Immature natural killer cell (primary cell): ENCODE results near the gene TNFAIP3. TPM values are rescaled to one million over a fixed set of nuclear protein-coding genes. Genes with fewer than 3 reads are reported as not detected.

Source experiments
- DNase-seq, 3 donors: peaks; one replicate each; pipeline ENCODE4 v3.0.0; 2022; ENCODE audit warnings: mixed read lengths in 1 of 3
- H3K27ac Mint-ChIP-seq, 6 donors: one replicate each; pipeline ENCODE4 v1.8.0; 2020; ENCODE audit warnings: mixed read lengths in 6 of 6, mild to moderate bottlenecking in 5 of 6, inconsistent platforms in 4 of 6, moderate library complexity in 3 of 6
- H3K27me3 Mint-ChIP-seq, 3 donors: one replicate each; pipeline ENCODE4 v1.8.0; 2020 to 2021; ENCODE audit warnings: low read depth in 3 of 3, mild to moderate bottlenecking in 3 of 3, mixed read lengths in 3 of 3, moderate library complexity in 3 of 3, inconsistent platforms in 1 of 3
- H3K36me3 Mint-ChIP-seq, 3 donors: one replicate each; pipeline ENCODE4 v1.8.0; 2020; ENCODE audit warnings: mixed read lengths in 3 of 3, inconsistent platforms in 2 of 3, mild to moderate bottlenecking in 2 of 3
- H3K4me1 Mint-ChIP-seq, 2 donors: one replicate each; pipeline ENCODE4 v1.8.0; 2020; ENCODE audit warnings: inconsistent platforms in 2 of 2, mild to moderate bottlenecking in 2 of 2, mixed read lengths in 2 of 2, moderate library complexity in 1 of 2
- H3K4me3 Mint-ChIP-seq, 5 donors: one replicate each; pipeline ENCODE4 v1.8.0; 2020; ENCODE audit warnings: mild to moderate bottlenecking in 5 of 5, mixed read lengths in 5 of 5, inconsistent platforms in 3 of 5, moderate library complexity in 3 of 5
- H3K9me3 Mint-ChIP-seq, 6 donors: one replicate each; pipeline ENCODE4 v1.8.0; 2020; ENCODE audit warnings: mild to moderate bottlenecking in 6 of 6, mixed read lengths in 6 of 6, inconsistent platforms in 4 of 6, moderate library complexity in 3 of 6
- polyA plus RNA-seq, 3 donors: library from polyadenylated mRNA; unstranded; fragments of 300-500 nt; fragmentation: Illumina TruSeq; gene quantifications; one replicate each; pipeline ENCODE4 v1.2.3, GENCODE V29; 2021

The TNFAIP3 gene
- polyA plus RNA-seq, 3 donors from 2014 or later = 55.8 to 118 (median 117) TPM

DNA sequence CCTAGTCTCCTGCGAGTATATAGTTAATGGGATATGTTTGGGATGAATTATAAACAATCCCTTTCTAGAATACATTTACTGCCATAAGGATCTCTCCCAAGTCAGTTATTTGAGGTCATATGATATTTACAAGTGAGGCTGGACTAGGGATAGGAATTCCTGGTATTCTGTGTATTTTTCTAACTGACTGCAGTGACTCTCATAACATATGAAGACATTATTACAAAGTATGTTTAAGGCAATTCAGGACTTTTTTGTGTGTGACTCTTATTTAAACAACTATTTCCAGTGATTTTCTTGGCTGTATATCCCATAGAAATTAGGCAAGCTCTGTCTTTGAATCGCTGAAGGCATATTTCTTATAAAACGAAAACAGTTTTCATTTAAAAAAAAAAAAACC is 18.4 kb upstream of the TNFAIP3 start:
- Mint-ChIP-seq H3K4me1 (no peaks in the 10 kb centered on the region), H3K4me3 (no peak overlapping the region), H3K9me3 (no peaks in the 10 kb centered on the region), H3K36me3 (peaks cover 0 to 4% (median 0%) of the 10 kb centered on the region in 3 donors), H3K27ac (no peak overlapping the region), H3K27me3 (peaks cover 0 to 2% (median 2%) of the 10 kb centered on the region in 3 donors)
- DNase-seq = no peak

GRCh38 chr6:137849181-137849980 is 17.7 kb upstream of the TNFAIP3 start:
- no peak overlapping the region for H3K4me3 Mint-ChIP-seq
- no peak for DNase-seq
- H3K4me1 Mint-ChIP-seq = no peaks in the 10 kb centered on the region
- peaks cover 0 to 2% (median 0%) of the 10 kb centered on the region in 3 donors for H3K27me3 Mint-ChIP-seq
- peak overlapping the region in 1 of 6 donors; percentile 10 for H3K27ac Mint-ChIP-seq
- H3K36me3 Mint-ChIP-seq = peaks cover 0 to 9% (median 0%) of the 10 kb centered on the region in 3 donors
- no peaks in the 10 kb centered on the region for H3K9me3 Mint-ChIP-seq

DNA sequence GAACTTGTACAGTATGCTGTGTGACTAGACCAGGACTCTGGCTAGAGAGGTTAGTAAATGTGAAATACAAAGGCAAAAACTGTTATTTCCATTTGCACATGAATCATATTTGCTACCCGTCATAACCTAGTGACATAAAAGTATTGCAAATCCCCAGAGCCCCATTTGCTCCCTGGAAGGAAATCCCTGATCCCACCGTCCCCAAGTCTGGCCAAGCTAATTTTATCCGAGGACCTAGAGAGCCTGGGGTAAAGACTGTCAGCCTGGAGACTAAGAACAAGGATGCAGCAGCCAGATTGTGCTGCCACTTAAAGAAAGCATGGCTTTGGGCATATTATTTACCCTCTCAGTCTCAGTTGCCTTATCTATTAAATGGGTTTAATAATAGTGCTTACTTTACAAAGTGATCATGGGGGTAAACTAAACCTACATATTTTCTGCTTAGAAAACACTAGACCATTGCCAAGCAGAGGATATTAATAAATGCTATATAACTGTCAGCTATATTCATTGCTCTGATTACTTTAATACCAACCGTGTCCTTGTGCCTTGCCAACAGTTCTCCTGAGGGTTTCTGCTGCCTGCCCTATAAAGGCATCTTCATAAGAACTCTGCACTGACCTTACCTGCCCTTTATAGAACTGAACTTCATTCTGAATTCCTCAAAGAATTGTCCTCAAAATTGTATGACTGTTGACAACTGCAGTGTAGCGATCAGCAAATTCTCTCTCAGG is 16.9 kb upstream of the TNFAIP3 start:
- Mint-ChIP-seq H3K27ac (peak overlapping the region in 1 of 6 donors; percentile 4), H3K4me3 (no peak overlapping the region), H3K9me3 (no peaks in the 10 kb centered on the region), H3K4me1 (no peaks in the 10 kb centered on the region), H3K27me3 (peaks cover 0 to 2% (median 0%) of the 10 kb centered on the region in 3 donors), H3K36me3 (peaks cover 0 to 9% (median 0%) of the 10 kb centered on the region in 3 donors)
- no peak for DNase-seq

DNA sequence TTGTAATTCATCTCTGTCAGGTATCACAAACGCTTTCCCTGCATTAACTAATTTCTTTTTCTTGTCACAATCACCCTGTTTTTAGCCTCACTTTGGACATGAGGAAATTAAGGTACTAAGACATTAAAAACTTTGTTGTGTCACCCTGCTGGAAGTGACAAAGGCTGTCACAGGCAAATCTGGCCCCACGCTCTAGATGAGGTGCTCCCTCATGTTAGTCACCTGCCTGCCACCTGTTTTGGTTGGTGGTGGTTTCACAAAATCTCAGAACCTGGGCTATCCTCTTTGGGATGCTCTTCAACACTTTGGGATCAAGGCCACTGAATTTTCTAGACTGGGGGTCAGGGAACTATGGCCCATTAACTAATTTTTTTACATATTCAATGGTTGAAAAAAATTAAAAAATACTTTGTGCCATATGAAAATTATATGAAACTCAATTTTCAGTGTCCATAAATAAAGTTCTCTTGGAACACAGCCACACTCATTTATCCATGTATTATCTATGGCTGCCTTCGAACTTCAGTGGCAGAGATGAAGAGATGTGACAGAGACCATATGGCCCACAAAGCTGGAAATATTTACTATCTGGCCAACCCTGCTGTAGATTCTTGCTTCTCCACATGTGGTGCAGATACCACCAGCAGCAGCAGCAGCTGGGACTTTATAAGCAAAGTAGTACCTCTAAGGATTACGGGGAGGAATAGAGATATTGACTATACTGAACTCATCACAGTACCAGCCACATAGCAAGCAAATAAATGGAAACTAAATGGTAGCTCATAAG is 16.1 kb upstream of the TNFAIP3 start:
- H3K9me3 Mint-ChIP-seq = no peaks in the 10 kb centered on the region
- H3K4me3 Mint-ChIP-seq = no peak overlapping the region
- peak overlapping the region in 3 of 6 donors; percentile 4 to 41 (median 18) for H3K27ac Mint-ChIP-seq
- DNase-seq = no peak
- H3K4me1 Mint-ChIP-seq = no peaks in the 10 kb centered on the region
- peaks cover 3 to 9% (median 4%) of the 10 kb centered on the region in 3 donors for H3K36me3 Mint-ChIP-seq
- H3K27me3 Mint-ChIP-seq = peaks cover 0 to 2% (median 0%) of the 10 kb centered on the region in 3 donors

DNA sequence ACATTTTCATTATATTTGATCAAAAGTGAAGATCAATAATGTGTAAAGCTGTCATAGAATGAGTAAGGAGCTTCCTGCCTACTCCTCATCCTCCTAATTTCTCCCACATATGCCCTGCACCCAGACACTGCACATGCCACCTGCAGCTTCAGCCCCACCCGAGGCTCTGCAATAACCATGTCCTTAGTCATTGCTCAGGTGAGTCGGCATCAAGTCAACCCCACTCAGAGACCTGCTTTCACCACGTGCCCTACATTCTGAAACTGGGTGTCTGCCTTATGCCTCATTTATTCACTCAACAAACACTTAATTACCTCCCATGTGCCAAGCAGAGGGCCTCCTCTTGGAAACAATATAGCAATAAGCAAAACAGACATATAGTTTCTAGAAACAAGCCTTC is 15.4 kb upstream of the TNFAIP3 start:
- H3K4me1 Mint-ChIP-seq = no peaks in the 10 kb centered on the region
- peaks cover 0 to 2% (median 0%) of the 10 kb centered on the region in 3 donors for H3K27me3 Mint-ChIP-seq
- H3K36me3 Mint-ChIP-seq = peaks cover 3 to 15% (median 4%) of the 10 kb centered on the region in 3 donors
- H3K9me3 Mint-ChIP-seq = no peaks in the 10 kb centered on the region
- no peak overlapping the region for H3K4me3 Mint-ChIP-seq
- DNase-seq = no peak
- H3K27ac Mint-ChIP-seq = no peak overlapping the region

DNA sequence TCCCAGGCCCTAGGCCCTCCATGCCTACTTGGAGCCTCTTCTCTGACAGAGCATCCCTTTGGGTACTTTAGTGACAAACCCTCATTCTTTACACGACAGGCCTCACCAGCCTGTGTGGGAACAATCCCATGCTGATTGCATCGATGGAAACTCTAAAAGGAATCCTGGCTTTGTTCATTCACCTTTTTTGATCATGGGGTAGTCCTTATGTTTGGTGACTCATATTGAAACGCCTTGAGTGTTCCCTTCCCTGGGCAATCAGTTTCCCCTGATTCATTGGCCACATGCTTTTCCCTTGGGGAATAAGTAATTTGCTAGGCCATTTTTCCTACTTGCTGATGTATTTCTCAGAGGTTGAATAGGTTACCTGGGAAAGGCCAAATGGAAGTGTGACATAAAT is 14.7 kb upstream of the TNFAIP3 start:
- Mint-ChIP-seq H3K27me3 (peaks cover 0 to 2% (median 0%) of the 10 kb centered on the region in 3 donors), H3K36me3 (peaks cover 4 to 17% (median 4%) of the 10 kb centered on the region in 3 donors), H3K4me1 (no peaks in the 10 kb centered on the region), H3K9me3 (no peaks in the 10 kb centered on the region), H3K27ac (peak overlapping the region in 1 of 6 donors; percentile 5), H3K4me3 (no peak overlapping the region)
- no peak for DNase-seq

GRCh38 chr6:137852811-137853210 is 14.2 kb upstream of the TNFAIP3 start:
- H3K4me3 Mint-ChIP-seq = no peak overlapping the region
- no peak overlapping the region for H3K27ac Mint-ChIP-seq
- H3K4me1 Mint-ChIP-seq = no peaks in the 10 kb centered on the region
- peaks cover 0 to 2% (median 0%) of the 10 kb centered on the region in 3 donors for H3K27me3 Mint-ChIP-seq
- H3K9me3 Mint-ChIP-seq = no peaks in the 10 kb centered on the region
- no peak for DNase-seq
- peaks cover 8 to 21% (median 8%) of the 10 kb centered on the region in 3 donors for H3K36me3 Mint-ChIP-seq

GRCh38 chr6:137853569-137854213 is 13.4 kb upstream of the TNFAIP3 start:
- Mint-ChIP-seq H3K4me1 (no peaks in the 10 kb centered on the region), H3K9me3 (no peaks in the 10 kb centered on the region), H3K27me3 (peaks cover 0 to 2% (median 0%) of the 10 kb centered on the region in 3 donors), H3K4me3 (no peak overlapping the region), H3K27ac (peak overlapping the region in 1 of 6 donors; percentile 23), H3K36me3 (peaks cover 8 to 21% (median 12%) of the 10 kb centered on the region in 3 donors)
- DNase-seq = no peak

GRCh38 chr6:137856138-137856898 is 10.7 kb upstream of the TNFAIP3 start:
- no peaks in the 10 kb centered on the region for H3K9me3 Mint-ChIP-seq
- no peak overlapping the region for H3K27ac Mint-ChIP-seq
- H3K36me3 Mint-ChIP-seq = peaks cover 8 to 25% (median 12%) of the 10 kb centered on the region in 3 donors
- no peaks in the 10 kb centered on the region for H3K27me3 Mint-ChIP-seq
- no peaks in the 10 kb centered on the region for H3K4me1 Mint-ChIP-seq
- H3K4me3 Mint-ChIP-seq = no peak overlapping the region
- DNase-seq = no peak

- no peaks in the 10 kb centered on the region for H3K9me3 Mint-ChIP-seq
These were observed 8.0 kb upstream of the TNFAIP3 start for GRCh38 chr6:137859025-137859424.

DNA sequence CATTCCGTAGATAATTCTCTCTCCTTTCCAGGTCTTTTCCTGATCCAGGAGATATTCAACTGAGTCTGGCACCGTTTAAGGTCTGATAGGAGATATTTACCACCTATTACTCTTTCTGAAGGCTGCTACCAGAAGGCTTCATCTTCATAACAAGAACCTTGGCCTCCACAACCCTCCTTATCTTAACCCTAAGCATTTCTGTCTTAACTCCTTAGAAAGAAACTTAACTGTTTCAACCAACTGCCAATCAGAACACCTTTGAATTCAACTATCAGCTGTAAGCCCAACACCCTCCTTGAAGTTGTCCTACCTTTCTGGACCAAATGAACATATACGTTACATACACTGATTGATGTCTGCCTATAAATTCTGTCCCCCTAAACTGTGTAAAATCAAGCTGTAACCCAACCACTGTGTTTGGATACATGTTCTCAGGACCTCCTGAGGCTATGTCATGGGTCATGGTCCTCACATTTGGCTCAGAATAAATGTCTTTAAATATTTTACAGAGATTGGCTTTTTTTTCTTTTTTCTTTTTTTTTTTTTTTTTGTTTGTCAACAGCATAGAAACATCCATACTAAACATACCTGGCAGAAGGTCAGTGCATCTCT is 6.6 kb upstream of the TNFAIP3 start:
- H3K4me1 Mint-ChIP-seq = no peaks in the 10 kb centered on the region
- DNase-seq = no peak
- peak overlapping the region in 1 of 6 donors; percentile 19 for H3K27ac Mint-ChIP-seq
- H3K36me3 Mint-ChIP-seq = peaks cover 8 to 21% (median 19%) of the 10 kb centered on the region in 3 donors
- H3K4me3 Mint-ChIP-seq = no peak overlapping the region
- H3K9me3 Mint-ChIP-seq = no peaks in the 10 kb centered on the region
- H3K27me3 Mint-ChIP-seq = peaks cover 0 to 4% (median 0%) of the 10 kb centered on the region in 3 donors

More at GRCh38 chr6:137859025-137859424, 8.0 kb upstream of the TNFAIP3 start:
- H3K4me3 Mint-ChIP-seq = no peak overlapping the region
- no peak for DNase-seq
- no peaks in the 10 kb centered on the region for H3K4me1 Mint-ChIP-seq
- no peaks in the 10 kb centered on the region for H3K27me3 Mint-ChIP-seq
- peaks cover 8 to 20% (median 16%) of the 10 kb centered on the region in 3 donors for H3K36me3 Mint-ChIP-seq
- H3K27ac Mint-ChIP-seq = no peak overlapping the region
